Left lung (tissue), 10 donors: ENCODE data around the gene ADAMTS2. TPM values are rescaled to one million over a fixed set of nuclear protein-coding genes. Genes with fewer than 3 reads are reported as not detected.

Experiments
- ATAC-seq: fragments of 200-7000 bp; cut with Tn5 transposase; one replicate; pipeline ENCODE4 v1.9.1; 2020; ENCODE audit warnings: moderate library complexity
- DNase-seq, 4 donors: peaks; one replicate each; pipeline ENCODE4 v3.0.0-alpha.2; 2013 to 2020
- H3K27ac ChIP-seq, 2 donors: fragments of 200-600 bp; sonication (generic) in 1 of 2; one replicate each; pipeline versions ENCODE4 v1.5.0 to v1.8.0; 2020 to 2021
- H3K27me3 ChIP-seq, 2 donors: fragments of 200-600 bp; sonication (generic) in 1 of 2; one replicate each; pipeline versions ENCODE4 v1.5.0 to v1.8.0; 2020 to 2021
- H3K36me3 ChIP-seq, 2 donors: fragments of 200-600 bp; sonication (generic) in 1 of 2; one replicate each; pipeline versions ENCODE4 v1.5.0 to v1.8.0; 2020 to 2021
- H3K4me1 ChIP-seq, 2 donors: fragments of 200-600 bp; one replicate each; pipeline ENCODE4 v1.8.0; 2021
- H3K4me3 ChIP-seq, 2 donors: fragments of 200-600 bp; sonication (generic) in 1 of 2; one replicate each; pipeline versions ENCODE4 v1.5.0 to v1.8.0; 2020 to 2021; ENCODE audit warnings: mild to moderate bottlenecking in 1 of 2
- H3K9me3 ChIP-seq, 2 donors: fragments of 200-600 bp; sonication (generic) in 1 of 2; one replicate each; pipeline versions ENCODE4 v1.5.0 to v1.8.0; 2020 to 2021
- CTCF ChIP-seq, 2 donors: fragments of 200-600 bp; sonication (generic) in 1 of 2; IDR thresholded peaks; one replicate each; pipeline versions ENCODE4 v1.5.0 to v1.8.0; 2021; ENCODE audit warnings: antibody characterized with exemption in 2 of 2
- intact Hi-C, 2 donors: fragments of 100-400 bp; cut with DNase I; formaldehyde crosslinking; loops; one replicate each; pipeline versions ENCODE4 v1.11.2 to v1.14.2; 2022
- polyA plus RNA-seq, 6 donors: library from polyadenylated mRNA; unstranded; fragments of 120-200 nt; gene quantifications; one replicate each; pipeline ENCODE4 v1.2.1, GENCODE V29; 2013; ENCODE audit not compliant: insufficient read length in 6 of 6
- total RNA-seq, 2 donors: library from RNA; stranded (reverse); fragmentation: NEBNext Ultra II Directional; extraction: Animal tissue kit (Norgen Biotek cat#: 25700); gene quantifications; one replicate each; pipeline ENCODE4 v1.2.1, GENCODE V29; 2021
- donor health status: DM: no; HTN: yes; CAD: no.
- donor health status: DM: no; HTN: no; CAD: no.

Gene ADAMTS2
- total and polyA plus RNA-seq, 8 donors = 27.5 to 68.2 (median 36.0) TPM

GRCh38 chr5:179225387-179225786, 119.9 kb downstream of the ADAMTS2 start:
- Histone ChIP-seq H3K9me3 (peaks cover 0 to 12% of the 10 kb centered on the region in 2 donors), H3K4me3 (no peak overlapping the region), H3K4me1 (no peaks in the 10 kb centered on the region), H3K36me3 (no peaks in the 10 kb centered on the region), H3K27me3 (no peaks in the 10 kb centered on the region), H3K27ac (no peak overlapping the region)
- TF ChIP-seq CTCF (IDR thresholded peaks at IDR 0.05) = no peak
- DNase-seq (peak in 2 of 4 donors; percentile 20 to 78), ATAC-seq (no peak)
- intact Hi-C loops = no loop called here

- no peaks in the 10 kb centered on the region for H3K4me1 ChIP-seq
- no peaks in the 10 kb centered on the region for H3K36me3 ChIP-seq
- ATAC-seq (no peak), DNase-seq (peak in 1 of 4 donors; percentile 44)
- H3K4me3 ChIP-seq = no peak overlapping the region
- no peak for TF ChIP-seq CTCF (IDR thresholded peaks at IDR 0.05)
- H3K9me3 ChIP-seq = peaks cover 0 to 12% of the 10 kb centered on the region in 2 donors
- H3K27ac ChIP-seq = no peak overlapping the region
- H3K27me3 ChIP-seq = no peaks in the 10 kb centered on the region
- intact Hi-C loops = no loop called here
These were observed 120.5 kb downstream of the ADAMTS2 start for GRCh38 chr5:179224741-179225140.

GRCh38 chr5:179223961-179224360, 121.3 kb downstream of the ADAMTS2 start:
- peaks cover 0 to 12% of the 10 kb centered on the region in 2 donors for H3K9me3 ChIP-seq

GRCh38 chr5:179223528-179223927, 121.7 kb downstream of the ADAMTS2 start:
- Histone ChIP-seq H3K27ac (no peak overlapping the region), H3K36me3 (no peaks in the 10 kb centered on the region), H3K27me3 (no peaks in the 10 kb centered on the region), H3K4me1 (no peaks in the 10 kb centered on the region), H3K9me3 (peaks cover 0 to 12% of the 10 kb centered on the region in 2 donors), H3K4me3 (no peak overlapping the region)
- no peak for ATAC-seq
- intact Hi-C loops = no loop called here
- peak in 2 of 4 donors; percentile 0 to 5 for DNase-seq
- TF ChIP-seq CTCF (IDR thresholded peaks at IDR 0.05) = no peak

More at GRCh38 chr5:179223961-179224360, 121.3 kb downstream of the ADAMTS2 start:
- H3K27me3 ChIP-seq = no peaks in the 10 kb centered on the region
- intact Hi-C loops = no loop called here
- DNase-seq = peak in 1 of 4 donors; percentile 52
- H3K36me3 ChIP-seq = no peaks in the 10 kb centered on the region
- ATAC-seq = no peak
- no peaks in the 10 kb centered on the region for H3K4me1 ChIP-seq
- H3K27ac ChIP-seq = no peak overlapping the region
- no peak overlapping the region for H3K4me3 ChIP-seq
- TF ChIP-seq CTCF (IDR thresholded peaks at IDR 0.05) = no peak

GRCh38 chr5:179222246-179223017, 122.8 kb downstream of the ADAMTS2 start:
- no peaks in the 10 kb centered on the region for H3K4me1 ChIP-seq
- no peak for TF ChIP-seq CTCF (IDR thresholded peaks at IDR 0.05)
- intact Hi-C loops = no loop called here

More at GRCh38 chr5:179222246-179223017, 122.8 kb downstream of the ADAMTS2 start:
- H3K27ac ChIP-seq = no peak overlapping the region
- H3K27me3 ChIP-seq = no peaks in the 10 kb centered on the region
- peaks cover 0 to 12% of the 10 kb centered on the region in 2 donors for H3K9me3 ChIP-seq
- no peak overlapping the region for H3K4me3 ChIP-seq
- ATAC-seq (no peak), DNase-seq (peak in 2 of 4 donors; percentile 13 to 51)
- no peaks in the 10 kb centered on the region for H3K36me3 ChIP-seq
